Fibroblast of mammary gland (primary cell): ENCODE results near the gene SHKBP1.

ENCODE experiments used
- DNase-seq: peaks from one replicate; pipeline ENCODE4 v3.0.0-alpha.2; 2010; ENCODE audit warnings: low read depth
- H3K4me3 ChIP-seq: 2 replicates; pipeline ENCODE4 v1.5.1; 2011; ENCODE audit warnings: low read depth, mild to moderate bottlenecking, low read length, moderate library complexity; ENCODE audit not compliant: control insufficient read depth
- TF ChIP-seq, protein P1 (sequence below): conservative IDR thresholded peaks from 2 replicates; pipeline ENCODE4 v1.5.1; 2011; ENCODE audit warnings: low read depth, low read length, inconsistent platforms; ENCODE audit not compliant: control insufficient read depth, insufficient read depth

The SHKBP1 gene

GRCh38 chr19:40625406-40626120, 48.9 kb downstream of the SHKBP1 start:
- TF ChIP-seq, protein P1, sequence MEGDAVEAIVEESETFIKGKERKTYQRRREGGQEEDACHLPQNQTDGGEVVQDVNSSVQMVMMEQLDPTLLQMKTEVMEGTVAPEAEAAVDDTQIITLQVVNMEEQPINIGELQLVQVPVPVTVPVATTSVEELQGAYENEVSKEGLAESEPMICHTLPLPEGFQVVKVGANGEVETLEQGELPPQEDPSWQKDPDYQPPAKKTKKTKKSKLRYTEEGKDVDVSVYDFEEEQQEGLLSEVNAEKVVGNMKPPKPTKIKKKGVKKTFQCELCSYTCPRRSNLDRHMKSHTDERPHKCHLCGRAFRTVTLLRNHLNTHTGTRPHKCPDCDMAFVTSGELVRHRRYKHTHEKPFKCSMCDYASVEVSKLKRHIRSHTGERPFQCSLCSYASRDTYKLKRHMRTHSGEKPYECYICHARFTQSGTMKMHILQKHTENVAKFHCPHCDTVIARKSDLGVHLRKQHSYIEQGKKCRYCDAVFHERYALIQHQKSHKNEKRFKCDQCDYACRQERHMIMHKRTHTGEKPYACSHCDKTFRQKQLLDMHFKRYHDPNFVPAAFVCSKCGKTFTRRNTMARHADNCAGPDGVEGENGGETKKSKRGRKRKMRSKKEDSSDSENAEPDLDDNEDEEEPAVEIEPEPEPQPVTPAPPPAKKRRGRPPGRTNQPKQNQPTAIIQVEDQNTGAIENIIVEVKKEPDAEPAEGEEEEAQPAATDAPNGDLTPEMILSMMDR = no peak
- no peak for DNase-seq
- H3K4me3 ChIP-seq = no peak overlapping the region

DNA sequence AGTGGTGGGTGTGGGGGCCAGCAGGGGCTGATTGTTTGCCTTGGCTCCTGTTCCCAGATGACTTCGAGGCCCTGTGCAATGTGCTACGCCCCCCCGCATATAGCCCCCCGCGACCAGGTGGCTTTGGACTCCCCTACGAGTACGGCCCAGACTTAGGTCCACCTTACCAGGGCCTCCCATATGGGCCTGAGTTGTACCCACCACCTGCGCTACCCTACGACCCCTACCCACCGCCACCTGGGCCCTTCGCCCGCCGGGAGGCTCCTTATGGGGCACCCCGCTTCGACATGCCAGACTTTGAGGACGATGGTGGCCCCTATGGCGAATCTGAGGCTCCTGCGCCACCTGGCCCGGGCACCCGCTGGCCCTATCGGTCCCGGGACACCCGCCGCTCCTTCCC, 50.2 kb downstream of the SHKBP1 start:
- DNase-seq = no peak

DNA sequence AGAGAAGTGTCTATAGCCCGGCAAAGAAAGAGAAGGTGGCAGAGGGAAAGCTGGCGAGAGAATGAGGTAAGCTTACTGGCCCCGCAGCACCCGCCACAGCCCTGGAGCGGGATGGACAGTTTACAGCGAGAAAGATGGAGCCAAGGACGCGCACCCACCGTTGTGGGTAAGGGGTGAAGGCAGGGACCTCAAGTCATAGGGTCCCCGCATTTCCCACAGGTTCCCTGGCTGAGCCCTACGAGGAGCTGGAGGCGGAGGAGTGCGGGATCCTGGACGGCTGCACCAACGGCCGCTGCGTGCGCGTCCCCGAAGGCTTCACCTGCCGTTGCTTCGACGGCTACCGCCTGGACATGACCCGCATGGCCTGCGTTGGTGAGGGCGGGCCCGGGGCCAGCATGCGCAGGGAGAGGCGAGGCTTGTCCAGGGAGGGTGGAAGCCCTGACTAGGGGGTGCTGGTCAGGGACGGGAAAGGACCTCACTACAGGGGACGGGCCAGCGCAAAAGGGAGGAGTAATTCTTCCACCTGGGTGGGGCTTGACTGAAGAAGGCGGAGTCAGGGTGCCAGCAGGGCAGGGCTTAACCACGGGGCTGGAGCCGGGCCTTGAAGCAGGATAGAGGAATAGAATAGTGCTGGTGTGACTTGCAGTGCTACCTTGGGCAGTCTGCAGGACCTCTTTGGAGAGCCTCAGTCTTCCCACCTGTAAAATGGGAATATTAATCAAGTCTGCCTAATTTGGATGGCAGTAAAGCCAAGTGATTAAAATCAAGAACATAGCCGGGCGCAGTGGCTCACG, 51.0 kb downstream of the SHKBP1 start:
- TF ChIP-seq, protein P1 = no peak
- no peak for DNase-seq
- H3K4me3 ChIP-seq = no peak overlapping the region

More for the DNA sequence above, 50.2 kb downstream of the SHKBP1 start:
- TF ChIP-seq, protein P1 = no peak
- H3K4me3 ChIP-seq = no peak overlapping the region

GRCh38 chr19:40629346-40629745, 52.7 kb downstream of the SHKBP1 start:
- no peak overlapping the region for H3K4me3 ChIP-seq
- TF ChIP-seq, protein P1 = no peak
- no peak for DNase-seq

DNA sequence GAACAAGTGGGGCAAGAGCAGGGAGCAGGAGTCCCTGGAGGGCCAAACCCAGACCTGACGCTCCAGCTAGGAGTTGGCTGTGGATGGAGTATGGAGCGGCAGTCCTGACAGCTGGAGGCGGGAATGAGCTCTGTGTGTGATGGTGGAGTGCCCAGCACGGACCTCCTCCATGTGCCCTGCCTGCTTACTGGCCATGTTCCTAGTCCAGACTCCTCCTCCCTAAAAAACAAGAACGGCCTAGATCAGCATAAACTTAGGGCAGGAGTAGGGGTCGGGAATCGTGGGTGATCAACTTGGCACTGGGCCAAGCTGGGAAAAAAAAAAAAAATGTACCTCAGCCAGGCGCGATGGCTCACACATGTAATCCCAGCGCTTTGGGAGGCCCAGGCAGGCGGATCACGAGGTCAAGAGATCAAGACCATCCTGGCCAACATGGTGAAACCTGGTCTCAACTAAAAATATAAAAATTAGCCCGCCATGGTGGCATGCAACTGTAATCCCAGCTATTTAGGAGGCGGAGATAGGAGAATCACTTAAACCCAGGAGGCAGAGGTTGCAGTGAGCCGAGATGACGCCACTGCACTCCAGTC, 54.0 kb downstream of the SHKBP1 start:
- no peak overlapping the region for H3K4me3 ChIP-seq
- TF ChIP-seq, protein P1 = no peak
- no peak for DNase-seq

DNA sequence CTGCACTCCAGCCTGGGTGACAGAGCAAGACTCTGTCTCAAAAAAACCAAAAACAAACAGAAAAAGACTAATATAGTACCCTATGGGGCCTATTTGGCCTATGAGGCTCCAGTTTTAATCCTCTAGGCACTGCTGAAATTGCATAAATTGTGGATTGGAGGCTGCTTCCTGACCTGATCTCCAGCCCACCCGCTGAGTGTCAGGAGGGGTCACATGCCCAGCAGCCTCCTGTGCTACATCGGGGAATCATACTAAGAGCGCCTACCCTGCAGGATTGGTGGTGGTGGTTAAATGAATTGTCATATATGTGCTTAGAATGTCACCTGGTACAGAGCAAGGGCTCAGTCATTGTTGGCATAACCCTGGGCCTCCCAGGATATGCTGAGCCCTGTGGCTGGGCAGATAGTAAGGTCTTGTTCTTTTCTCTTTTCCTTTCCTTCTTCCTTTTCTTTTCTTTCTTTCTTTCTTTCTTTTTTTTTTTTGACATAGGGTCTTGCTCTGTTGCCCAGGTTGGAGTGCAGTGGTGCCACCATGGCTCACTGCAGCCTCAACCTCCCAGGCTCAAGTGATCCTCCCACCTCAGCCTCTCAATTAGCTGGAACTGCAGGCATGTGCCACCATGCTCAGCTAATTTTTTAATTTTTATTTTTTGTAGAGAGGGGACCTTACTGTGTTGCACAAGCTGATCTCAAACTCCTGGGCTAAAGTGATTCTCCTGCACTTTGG, 55.8 kb downstream of the SHKBP1 start:
- no peak overlapping the region for H3K4me3 ChIP-seq
- TF ChIP-seq, protein P1 = no peak
- DNase-seq = no peak
